Nucleus accumbens (tissue), 56 donors: ENCODE results near the gene DGKK.
"Not testable (repeated sequence)": the region's sequence is repeated elsewhere in the genome, so short reads cannot be mapped to it uniquely, and the experiment has no call there.

Experiments used
- DNase-seq, 56 donors: peaks; one replicate each; lab custom pipeline; 2025; lab: John Stamatoyannopoulos, UW

Gene DGKK

GRCh38 chrX:50436797-50437196 is 33.8 kb downstream of the DGKK start:
- no peak for DNase-seq

GRCh38 chrX:50432829-50433289 is 37.8 kb downstream of the DGKK start:
- DNase-seq: no peak

- DNase-seq: no peak
Measured at GRCh38 chrX:50431623-50432022, 39.0 kb downstream of the DGKK start.

GRCh38 chrX:50430917-50431575 is 39.6 kb downstream of the DGKK start:
- DNase-seq: no peak

GRCh38 chrX:50428174-50428573 is 42.5 kb downstream of the DGKK start:
- DNase-seq: no peak

GRCh38 chrX:50407976-50408375 is 62.6 kb downstream of the DGKK start:
- no peak for DNase-seq

GRCh38 chrX:50403903-50404302 is 66.7 kb downstream of the DGKK start:
- no peak for DNase-seq

GRCh38 chrX:50402886-50403285 is 67.7 kb downstream of the DGKK start:
- DNase-seq: no peak

- no peak for DNase-seq
Measured at GRCh38 chrX:50393902-50394301, 76.7 kb downstream of the DGKK start.

GRCh38 chrX:50386520-50386919 is 84.1 kb downstream of the DGKK start:
- no peak for DNase-seq

- no peak for DNase-seq
Measured at GRCh38 chrX:50381729-50382415, 88.8 kb downstream of the DGKK start.

GRCh38 chrX:50375481-50376267 is 95.0 kb downstream of the DGKK start:
- DNase-seq: no peak

GRCh38 chrX:50372966-50373365 is 97.7 kb downstream of the DGKK start:
- DNase-seq: no peak

- no peak for DNase-seq
Measured at GRCh38 chrX:50343917-50344316, 126.7 kb downstream of the DGKK start.

- no peak for DNase-seq
Measured at GRCh38 chrX:50333308-50333707, 137.3 kb downstream of the DGKK start.

GRCh38 chrX:50332668-50333067 is 138.0 kb downstream of the DGKK start:
- DNase-seq: not testable (repeated sequence)

- DNase-seq: no peak
Measured at GRCh38 chrX:50327235-50327634, 143.4 kb downstream of the DGKK start.
